GM12878 (cell line): Measurements from ENCODE around the gene RBKS. TPM values are rescaled to one million over a fixed set of nuclear protein-coding genes. Genes with fewer than 3 reads are reported as not detected.

Source experiments
- ATAC-seq: fragments of 200-7000 bp; cut with Tn5 transposase; 3 replicates; pipeline ENCODE4 v1.9.1; 2020; ENCODE audit warnings: mild to moderate bottlenecking, moderate library complexity
- BruUV-seq: library from RNA; stranded (reverse); fragments of 400-500 nt; replicated peaks from 2 replicates; lab custom pipeline; 2021; lab: Mats Ljungman, UMichigan
- CTCF ChIA-PET: fragments of 300-600 bp; sonication (Branson Sonifier 250); formaldehyde crosslinking; extraction: SDS; loops from one replicate; lab custom pipeline; 2021; ENCODE audit warnings: inconsistent platforms; lab: Yijun Ruan, JAX
- POLR2A ChIA-PET: fragments of 350-600 bp; formaldehyde crosslinking; extraction: SDS; loops from one replicate; lab custom pipeline; 2021; ENCODE audit warnings: inconsistent platforms; lab: Charles Lee
- RAD21 ChIA-PET: fragments of 300-600 bp; sonication (Branson Sonifier 250); formaldehyde crosslinking; loops from one replicate; lab custom pipeline; 2023; ENCODE audit warnings: antibody characterized with exemption; ENCODE audit not compliant: unreplicated experiment; lab: Charles Lee
- SMC1A ChIA-PET: fragments of 300-600 bp; sonication (Branson Sonifier 250); formaldehyde crosslinking; loops from one replicate; lab custom pipeline; 2023; ENCODE audit not compliant: unreplicated experiment, uncharacterized antibody; lab: Charles Lee
- DNase-seq: peaks from one replicate; pipeline ENCODE4 v3.0.0-alpha.2; 2011; ENCODE audit warnings: low read depth, low spot score
- FAIRE-seq: peaks from 3 replicates; lab custom pipeline; 2011; peaks lifted over from hg19 to GRCh38; lab: Jason Lieb, UNC
- H2AFZ ChIP-seq: 2 replicates; pipeline ENCODE4 v1.6.0; 2011; ENCODE audit warnings: low read depth, low read length, control low read depth; ENCODE audit not compliant: control insufficient read depth
- H3K27ac ChIP-seq: 2 replicates; pipeline ENCODE4 v1.5.1; 2011; ENCODE audit warnings: control low read depth; ENCODE audit not compliant: control insufficient read depth, insufficient read depth
- H3K27me3 ChIP-seq, 2 experiments: replicated peaks in 1 of 2; 2 replicates each; pipeline versions ENCODE4 v1.6.0 to v1.6.1; 2011; ENCODE audit warnings: low read length in 1 of 2; ENCODE audit not compliant: control insufficient read depth in 2 of 2, insufficient read depth in 2 of 2
- H3K36me3 ChIP-seq, 2 experiments: 2 replicates each; pipeline ENCODE4 v1.5.1; 2011; ENCODE audit warnings: low read length in 1 of 2; ENCODE audit not compliant: control insufficient read depth in 2 of 2, insufficient read depth in 2 of 2
- H3K4me1 ChIP-seq: 2 replicates; pipeline ENCODE4 v1.6.1; 2011; ENCODE audit warnings: mild to moderate bottlenecking, low read length, moderate library complexity, mixed read lengths; ENCODE audit not compliant: control insufficient read depth, insufficient read depth
- H3K4me2 ChIP-seq: 2 replicates; pipeline ENCODE4 v1.6.0; 2011; ENCODE audit warnings: control low read depth; ENCODE audit not compliant: control insufficient read depth, insufficient read depth
- H3K4me3 ChIP-seq: fragments of 200-600 bp; sonication (generic); 2 replicates; pipeline ENCODE4 v1.5.1; 2016
- H3K79me2 ChIP-seq: 2 replicates; pipeline ENCODE4 v1.6.0; 2011; ENCODE audit warnings: low read length; ENCODE audit not compliant: control insufficient read depth, insufficient read depth
- H3K9ac ChIP-seq: 2 replicates; pipeline ENCODE4 v1.8.0; 2011; ENCODE audit warnings: low read length, control low read depth, mixed read lengths; ENCODE audit not compliant: control insufficient read depth, insufficient read depth
- H3K9me3 ChIP-seq: replicated peaks from 3 replicates; pipeline ENCODE4 v1.5.1; 2011; ENCODE audit warnings: mild to moderate bottlenecking, low read length; ENCODE audit not compliant: control insufficient read depth, insufficient read depth
- H4K20me1 ChIP-seq: 2 replicates; pipeline ENCODE4 v1.6.0; 2011; ENCODE audit not compliant: control insufficient read depth, insufficient read depth
- CBX5 ChIP-seq: sonication (generic); IDR thresholded peaks from 2 replicates; pipeline ENCODE4 v1.6.1; 2016; ENCODE audit warnings: low read depth, moderate library complexity, mild to moderate bottlenecking, inconsistent platforms
- DPF2 ChIP-seq: fragments of 450-650 bp; IDR thresholded peaks from 2 replicates; pipeline ENCODE4 v1.6.1; 2017; ENCODE audit warnings: mild to moderate bottlenecking
- MEF2A ChIP-seq: IDR thresholded peaks from 2 replicates; pipeline ENCODE4 v1.6.1; 2011; ENCODE audit warnings: low read depth, mild to moderate bottlenecking, low read length, moderate library complexity; ENCODE audit not compliant: insufficient read depth
- POLR2AphosphoS2 ChIP-seq: IDR thresholded peaks from 2 replicates; pipeline ENCODE4 v1.6.1; 2011; ENCODE audit warnings: low read depth, mild to moderate bottlenecking, low read length, improper control_type of control experiment, moderate library complexity
- TAF1 ChIP-seq: IDR thresholded peaks from 2 replicates; pipeline ENCODE4 v1.6.1; 2011; ENCODE audit warnings: mild to moderate bottlenecking, low read depth, low read length, borderline replicate concordance
- ZNF207 ChIP-seq: fragments of 450-650 bp; IDR thresholded peaks from 2 replicates; pipeline ENCODE4 v1.6.1; 2014; ENCODE audit warnings: antibody characterized with exemption, mild to moderate bottlenecking, borderline replicate concordance
- WGBS: methylation state at CpG from one replicate; pipeline ENCODE4 v1.1.6; 2016; ENCODE audit warnings: low lambda C conversion rate; ENCODE audit not compliant: insufficient replicate concordance, insufficient coverage; ENCODE audit errors: missing lambda C conversion rate; 5-methylcytosine and 5-hydroxymethylcytosine counted together
- in situ Hi-C: fragments of 300-500 bp; cut with MboI; formaldehyde crosslinking; loops from 9 replicates; pipeline ENCODE4 v1.14.3; 2018; ENCODE audit warnings: mixed read lengths
- intact Hi-C: fragments of 100-400 bp; cut with micrococcal nuclease; formaldehyde crosslinking; loops from one replicate; pipeline ENCODE4 v1.14.2; 2022; ENCODE audit not compliant: unreplicated experiment
- polyA plus RNA-seq, 11 experiments: library from polyadenylated mRNA; depleted of rRNA in 4 of 11; unstranded in 6 of 11; stranded (reverse) in 5 of 11; fragments of >200 nt; fragmentation: Nextera tagmentation in 4 of 11; fragmentation: Illumina TruSeq in 1 of 11; extraction: Ambion mirVana in 4 of 11; extraction: Trizol in 1 of 11; gene quantifications; 1 replicate in 1 of 11; 2 replicates in 10 of 11; pipeline versions ENCODE4 v1.2.1 to v1.2.3, GENCODE V29; 2011 to 2016; ENCODE audit warnings: inconsistent platforms in 2 of 11, missing spikeins in 2 of 11, low read depth in 1 of 11
- total RNA-seq, 4 experiments: library from RNA; depleted of rRNA in 3 of 4; stranded (reverse); fragments of >200 nt in 3 of 4; fragmentation: Illumina TruSeq in 1 of 4; extraction: Trizol in 1 of 4; gene quantifications; 2 replicates each; pipeline versions ENCODE4 v1.2.1 to v1.2.3, GENCODE V29; 2013 to 2021
- TF ChIP-seq, protein P1 (sequence below): IDR thresholded peaks from 2 replicates; pipeline ENCODE4 v1.6.1; 2012; ENCODE audit warnings: improper control_type of control experiment, low read depth, low read length; ENCODE audit not compliant: insufficient replicate concordance
- TF ChIP-seq, protein P2 (sequence below): fragments of 450-650 bp; IDR thresholded peaks from 2 replicates; pipeline ENCODE4 v1.6.1; 2016; ENCODE audit warnings: mild to moderate bottlenecking, moderate library complexity, borderline replicate concordance
- TF ChIP-seq, protein P3 (sequence below): IDR thresholded peaks from 2 replicates; pipeline ENCODE4 v1.6.1; 2012; ENCODE audit warnings: low read length, inconsistent platforms

RBKS gene
- total and polyA plus RNA-seq, 10 of the 15 experiments (the other 5 are each of a cell fraction or from before 2014, with no cell fraction given), result 0.39 to 1.8 (median 1.0) TPM

DNA sequence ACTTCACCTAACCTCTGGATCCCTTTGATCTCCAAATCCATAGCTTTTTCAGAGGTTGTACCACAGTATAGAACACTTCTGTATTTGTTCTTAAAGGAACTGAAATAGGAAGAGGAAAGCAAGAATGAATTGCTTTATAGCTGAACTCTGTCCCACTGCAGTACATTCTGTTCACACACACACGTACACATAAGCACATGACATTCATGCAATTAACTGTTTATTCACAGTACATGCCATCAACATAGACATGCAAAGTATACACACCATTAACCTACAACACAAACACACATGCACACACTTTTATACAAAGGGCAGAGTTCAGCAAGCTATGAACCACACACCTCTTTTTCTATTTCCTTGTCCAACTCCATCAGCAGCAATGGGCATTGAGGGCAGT lies 75.4 kb downstream of the RBKS start:
- CTCF ChIA-PET, result interaction anchor here (0.7 to 1.3 kb wide), 2 partner anchors 11 to 33 kb away, joined by 3 read pairs; no protein-coding TSS in a partner anchor
- Histone ChIP-seq H2AFZ (no peak overlapping the region), H3K27ac (no peak overlapping the region), H4K20me1 (no peaks in the 10 kb centered on the region), H3K27me3 (no peaks in the 10 kb centered on the region), H3K4me3 (no peak overlapping the region), H3K79me2 (no peaks in the 10 kb centered on the region), H3K4me2 (no peak overlapping the region), H3K4me1 (no peaks in the 10 kb centered on the region), H3K9ac (no peak overlapping the region), H3K36me3 (no peaks in the 10 kb centered on the region), H3K9me3 (no peaks in the 10 kb centered on the region)
- no peak for FAIRE-seq
- SMC1A ChIA-PET, result interaction anchor here (0.6 kb wide), 1 partner anchor 29 kb away, joined by 3 read pairs; no protein-coding TSS in a partner anchor
- RAD21 ChIA-PET, result no interaction called here
- ATAC-seq, result no peak
- intact Hi-C loops (no loop called here), in situ Hi-C loops (no loop called here)
- POLR2A ChIA-PET, result no interaction called here
- DNase-seq, result no peak
- no TSS peak for BruUV-seq
- WGBS, result 0% methylated on average over 1 of the region's 1 CpG
- TF ChIP-seq TAF1 (no peak), DPF2 (no peak), POLR2AphosphoS2 (no peak), ZNF207 (no peak), MEF2A (no peak), CBX5 (no peak)
- TF ChIP-seq, protein P1, sequence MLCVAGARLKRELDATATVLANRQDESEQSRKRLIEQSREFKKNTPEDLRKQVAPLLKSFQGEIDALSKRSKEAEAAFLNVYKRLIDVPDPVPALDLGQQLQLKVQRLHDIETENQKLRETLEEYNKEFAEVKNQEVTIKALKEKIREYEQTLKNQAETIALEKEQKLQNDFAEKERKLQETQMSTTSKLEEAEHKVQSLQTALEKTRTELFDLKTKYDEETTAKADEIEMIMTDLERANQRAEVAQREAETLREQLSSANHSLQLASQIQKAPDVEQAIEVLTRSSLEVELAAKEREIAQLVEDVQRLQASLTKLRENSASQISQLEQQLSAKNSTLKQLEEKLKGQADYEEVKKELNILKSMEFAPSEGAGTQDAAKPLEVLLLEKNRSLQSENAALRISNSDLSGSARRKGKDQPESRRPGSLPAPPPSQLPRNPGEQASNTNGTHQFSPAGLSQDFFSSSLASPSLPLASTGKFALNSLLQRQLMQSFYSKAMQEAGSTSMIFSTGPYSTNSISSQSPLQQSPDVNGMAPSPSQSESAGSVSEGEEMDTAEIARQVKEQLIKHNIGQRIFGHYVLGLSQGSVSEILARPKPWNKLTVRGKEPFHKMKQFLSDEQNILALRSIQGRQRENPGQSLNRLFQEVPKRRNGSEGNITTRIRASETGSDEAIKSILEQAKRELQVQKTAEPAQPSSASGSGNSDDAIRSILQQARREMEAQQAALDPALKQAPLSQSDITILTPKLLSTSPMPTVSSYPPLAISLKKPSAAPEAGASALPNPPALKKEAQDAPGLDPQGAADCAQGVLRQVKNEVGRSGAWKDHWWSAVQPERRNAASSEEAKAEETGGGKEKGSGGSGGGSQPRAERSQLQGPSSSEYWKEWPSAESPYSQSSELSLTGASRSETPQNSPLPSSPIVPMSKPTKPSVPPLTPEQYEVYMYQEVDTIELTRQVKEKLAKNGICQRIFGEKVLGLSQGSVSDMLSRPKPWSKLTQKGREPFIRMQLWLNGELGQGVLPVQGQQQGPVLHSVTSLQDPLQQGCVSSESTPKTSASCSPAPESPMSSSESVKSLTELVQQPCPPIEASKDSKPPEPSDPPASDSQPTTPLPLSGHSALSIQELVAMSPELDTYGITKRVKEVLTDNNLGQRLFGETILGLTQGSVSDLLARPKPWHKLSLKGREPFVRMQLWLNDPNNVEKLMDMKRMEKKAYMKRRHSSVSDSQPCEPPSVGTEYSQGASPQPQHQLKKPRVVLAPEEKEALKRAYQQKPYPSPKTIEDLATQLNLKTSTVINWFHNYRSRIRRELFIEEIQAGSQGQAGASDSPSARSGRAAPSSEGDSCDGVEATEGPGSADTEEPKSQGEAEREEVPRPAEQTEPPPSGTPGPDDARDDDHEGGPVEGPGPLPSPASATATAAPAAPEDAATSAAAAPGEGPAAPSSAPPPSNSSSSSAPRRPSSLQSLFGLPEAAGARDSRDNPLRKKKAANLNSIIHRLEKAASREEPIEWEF, result no peak
- TF ChIP-seq, protein P2, sequence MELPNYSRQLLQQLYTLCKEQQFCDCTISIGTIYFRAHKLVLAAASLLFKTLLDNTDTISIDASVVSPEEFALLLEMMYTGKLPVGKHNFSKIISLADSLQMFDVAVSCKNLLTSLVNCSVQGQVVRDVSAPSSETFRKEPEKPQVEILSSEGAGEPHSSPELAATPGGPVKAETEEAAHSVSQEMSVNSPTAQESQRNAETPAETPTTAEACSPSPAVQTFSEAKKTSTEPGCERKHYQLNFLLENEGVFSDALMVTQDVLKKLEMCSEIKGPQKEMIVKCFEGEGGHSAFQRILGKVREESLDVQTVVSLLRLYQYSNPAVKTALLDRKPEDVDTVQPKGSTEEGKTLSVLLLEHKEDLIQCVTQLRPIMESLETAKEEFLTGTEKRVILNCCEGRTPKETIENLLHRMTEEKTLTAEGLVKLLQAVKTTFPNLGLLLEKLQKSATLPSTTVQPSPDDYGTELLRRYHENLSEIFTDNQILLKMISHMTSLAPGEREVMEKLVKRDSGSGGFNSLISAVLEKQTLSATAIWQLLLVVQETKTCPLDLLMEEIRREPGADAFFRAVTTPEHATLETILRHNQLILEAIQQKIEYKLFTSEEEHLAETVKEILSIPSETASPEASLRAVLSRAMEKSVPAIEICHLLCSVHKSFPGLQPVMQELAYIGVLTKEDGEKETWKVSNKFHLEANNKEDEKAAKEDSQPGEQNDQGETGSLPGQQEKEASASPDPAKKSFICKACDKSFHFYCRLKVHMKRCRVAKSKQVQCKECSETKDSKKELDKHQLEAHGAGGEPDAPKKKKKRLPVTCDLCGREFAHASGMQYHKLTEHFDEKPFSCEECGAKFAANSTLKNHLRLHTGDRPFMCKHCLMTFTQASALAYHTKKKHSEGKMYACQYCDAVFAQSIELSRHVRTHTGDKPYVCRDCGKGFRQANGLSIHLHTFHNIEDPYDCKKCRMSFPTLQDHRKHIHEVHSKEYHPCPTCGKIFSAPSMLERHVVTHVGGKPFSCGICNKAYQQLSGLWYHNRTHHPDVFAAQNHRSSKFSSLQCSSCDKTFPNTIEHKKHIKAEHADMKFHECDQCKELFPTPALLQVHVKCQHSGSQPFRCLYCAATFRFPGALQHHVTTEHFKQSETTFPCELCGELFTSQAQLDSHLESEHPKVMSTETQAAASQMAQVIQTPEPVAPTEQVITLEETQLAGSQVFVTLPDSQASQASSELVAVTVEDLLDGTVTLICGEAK, result no peak
- TF ChIP-seq, protein P3, sequence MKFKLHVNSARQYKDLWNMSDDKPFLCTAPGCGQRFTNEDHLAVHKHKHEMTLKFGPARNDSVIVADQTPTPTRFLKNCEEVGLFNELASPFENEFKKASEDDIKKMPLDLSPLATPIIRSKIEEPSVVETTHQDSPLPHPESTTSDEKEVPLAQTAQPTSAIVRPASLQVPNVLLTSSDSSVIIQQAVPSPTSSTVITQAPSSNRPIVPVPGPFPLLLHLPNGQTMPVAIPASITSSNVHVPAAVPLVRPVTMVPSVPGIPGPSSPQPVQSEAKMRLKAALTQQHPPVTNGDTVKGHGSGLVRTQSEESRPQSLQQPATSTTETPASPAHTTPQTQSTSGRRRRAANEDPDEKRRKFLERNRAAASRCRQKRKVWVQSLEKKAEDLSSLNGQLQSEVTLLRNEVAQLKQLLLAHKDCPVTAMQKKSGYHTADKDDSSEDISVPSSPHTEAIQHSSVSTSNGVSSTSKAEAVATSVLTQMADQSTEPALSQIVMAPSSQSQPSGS, result no peak
